ENCODE measurements around the gene KCNQ1. TPM values are rescaled to one million over a fixed set of nuclear protein-coding genes. Genes with fewer than 3 reads are reported as not detected.

KCNQ1 gene
- total RNA-seq, 1 experiment from 2014 or later = 2.3 TPM

GRCh38 chr11:2656859-2657258 lies 212.1 kb downstream of the KCNQ1 start:
- H3K9me3 ChIP-seq (ENCODE audit: control insufficient read depth, low read depth, low read length) = peaks cover 68% of the 10 kb centered on the region
- no peak for DNase-seq
- WGBS (ENCODE audit: extremely low coverage, insufficient read length, low lambda C conversion rate) = no CpG with 5 or more reads among the region's 1 CpG
- Mint-ChIP-seq H3K27me3 (ENCODE audit: low read depth) (peaks cover 86% of the 10 kb centered on the region), H3K9me3 (peaks cover 86 to 97% of the 10 kb centered on the region in 2 experiments), H3K27ac (no peak overlapping the region), H3K4me3 (no peak overlapping the region), H3K36me3 (ENCODE audit: insufficient read depth in 1 of 3, low read depth in 3 of 3) (peaks cover 43 to 66% (median 46%) of the 10 kb centered on the region in 3 experiments), H3K4me1 (peaks cover 5 to 10% of the 10 kb centered on the region in 2 experiments; a peak in 3 of 4 replicates)
- H3K79me2 ChIP-seq (ENCODE audit: insufficient read depth, low read length) = no peaks in the 10 kb centered on the region
- no peak overlapping the region for H2BK12ac ChIP-seq (ENCODE audit: insufficient read length, low read depth, low read length)
- no peak overlapping the region for H3K14ac ChIP-seq (ENCODE audit: insufficient read depth, low read length)
- no peak overlapping the region for H2BK20ac ChIP-seq (ENCODE audit: low read depth, low read length, poor library complexity, severe bottlenecking)
- no peaks in the 10 kb centered on the region for H3K79me1 ChIP-seq (ENCODE audit: insufficient read depth, low read depth, low read length, poor library complexity, severe bottlenecking)
- no peak overlapping the region for H2AK5ac ChIP-seq (ENCODE audit: insufficient read length, low read length)
- no peak overlapping the region for H2AFZ ChIP-seq (ENCODE audit: low read length)
- H3K23me2 ChIP-seq (ENCODE audit: insufficient read length, low read depth, low read length, poor library complexity, severe bottlenecking) = no peaks in the 10 kb centered on the region
- H2BK5ac ChIP-seq (ENCODE audit: insufficient read length, low read length) = no peak overlapping the region
- no peak overlapping the region for H3K18ac ChIP-seq (ENCODE audit: insufficient read length, low read depth, low read length)
- H2BK15ac ChIP-seq (ENCODE audit: low read depth, low read length) = no peak overlapping the region
- no peaks in the 10 kb centered on the region for H4K20me1 ChIP-seq (ENCODE audit: control insufficient read depth, insufficient read depth, insufficient read length)
- H3K27me3 ChIP-seq (ENCODE audit: insufficient read depth, low read length) = peaks cover 8% of the 10 kb centered on the region; the same call in 1 of the 2 replicates
- H3K4me2 ChIP-seq (ENCODE audit: insufficient read depth, insufficient read length, low read length) = no peak overlapping the region
- no peaks in the 10 kb centered on the region for H3K4me1 ChIP-seq (ENCODE audit: insufficient read depth, low read length)
- H4K91ac ChIP-seq (ENCODE audit: insufficient read length, low read depth, low read length) = no peak overlapping the region
- H2BK120ac ChIP-seq (ENCODE audit: low read depth, low read length, poor library complexity, severe bottlenecking) = no peak overlapping the region
- no peak overlapping the region for H3K4ac ChIP-seq (ENCODE audit: low read depth, low read length)
- no peak overlapping the region for H3K56ac ChIP-seq (ENCODE audit: insufficient read length, low read depth, low read length)
- no peak overlapping the region for H4K8ac ChIP-seq (replicated peaks; ENCODE audit: insufficient read length, low read depth, low read length)
- H3K9ac ChIP-seq (ENCODE audit: extremely low read depth, insufficient read length, low read length) = no peak overlapping the region
- no peak overlapping the region for H3K23ac ChIP-seq (ENCODE audit: insufficient read length, low read depth, low read length)
- H3T11ph ChIP-seq (ENCODE audit: low read length) = no peak overlapping the region
- TF ChIP-seq CTCF (conservative IDR thresholded peaks at IDR 0.05) = no peak
- H3K27ac ChIP-seq (ENCODE audit: insufficient read length, low read depth, low read length) = no peak overlapping the region
- H4K5ac ChIP-seq (ENCODE audit: insufficient read length, low read depth, low read length) = no peak overlapping the region

Measured in H9 (cell line).